ENCODE measurements around the gene PHOSPHO1.
"Not testable (repeated sequence)": the region's sequence is repeated elsewhere in the genome, so short reads cannot be mapped to it uniquely, and the experiment has no call there.

PHOSPHO1 gene

GRCh38 chr17:49230636-49231562, at the start of gene PHOSPHO1:
TSS of gene PHOSPHO1 (minus strand) at chr17:49230787. CDS start at chr17:49226691, 4,096 bp downstream.
- in situ Hi-C loops (cut with MboI; ENCODE audit: low sequenced_read_pairs) = no loop called here

DNA sequence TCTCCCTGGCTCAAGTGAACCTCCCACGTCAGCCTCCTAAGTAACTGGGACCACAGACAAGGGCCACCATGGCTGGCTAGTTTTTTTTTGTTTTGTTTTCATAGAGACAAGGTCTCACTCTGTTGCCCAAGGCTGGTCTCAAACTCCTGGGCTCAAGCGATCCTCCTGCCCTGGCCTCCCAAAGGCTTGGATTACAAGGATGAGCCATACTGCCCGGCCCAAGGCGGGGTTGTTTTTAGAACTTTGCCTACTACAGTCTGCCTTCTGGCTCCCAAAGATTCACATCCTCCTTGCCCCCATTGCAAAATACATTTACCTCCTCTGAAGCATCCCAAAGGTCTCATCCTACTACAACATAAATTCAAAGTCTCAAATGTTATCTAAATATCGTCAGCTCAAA, 49.5 kb upstream of the PHOSPHO1 start:
- in situ Hi-C loops (cut with MboI; ENCODE audit: low sequenced_read_pairs) = no loop called here

DNA sequence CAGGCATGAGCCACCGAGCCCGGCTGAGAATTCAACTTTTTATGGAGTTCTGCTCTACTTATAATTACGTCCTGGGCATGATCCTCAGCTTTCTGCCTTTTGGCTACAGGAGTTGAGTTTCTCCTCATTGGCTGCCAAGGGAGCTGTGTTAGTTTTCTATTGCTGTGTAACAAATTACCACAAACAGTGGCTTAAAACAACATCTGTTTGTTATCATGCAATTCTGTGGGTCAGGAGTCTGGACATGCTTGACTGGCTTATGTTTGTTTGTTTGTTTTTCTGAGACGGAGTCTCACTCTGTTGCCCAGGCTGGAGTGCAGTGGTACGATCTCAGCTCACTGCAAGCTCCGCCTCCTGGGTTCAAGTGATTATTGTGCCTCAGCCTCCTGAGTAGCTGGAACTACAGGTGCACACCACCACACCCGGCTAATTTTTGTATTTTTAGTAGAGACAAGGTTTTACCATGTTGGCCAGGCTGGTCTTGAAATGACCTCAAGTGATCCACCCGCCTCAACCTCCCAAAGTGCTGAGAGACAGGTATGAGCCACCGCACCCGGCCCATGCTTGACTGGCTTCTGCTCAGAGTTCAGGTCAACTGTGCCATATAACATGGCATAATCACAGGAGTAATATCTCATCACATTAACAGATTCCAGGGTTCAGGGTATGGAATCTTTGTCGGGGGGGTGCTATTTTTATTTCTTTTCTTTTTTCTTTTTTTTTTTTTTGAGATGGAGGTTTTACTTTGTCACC, 48.9 kb upstream of the PHOSPHO1 start:
- in situ Hi-C loops (cut with MboI; ENCODE audit: low sequenced_read_pairs) = not testable (repeated sequence)

DNA sequence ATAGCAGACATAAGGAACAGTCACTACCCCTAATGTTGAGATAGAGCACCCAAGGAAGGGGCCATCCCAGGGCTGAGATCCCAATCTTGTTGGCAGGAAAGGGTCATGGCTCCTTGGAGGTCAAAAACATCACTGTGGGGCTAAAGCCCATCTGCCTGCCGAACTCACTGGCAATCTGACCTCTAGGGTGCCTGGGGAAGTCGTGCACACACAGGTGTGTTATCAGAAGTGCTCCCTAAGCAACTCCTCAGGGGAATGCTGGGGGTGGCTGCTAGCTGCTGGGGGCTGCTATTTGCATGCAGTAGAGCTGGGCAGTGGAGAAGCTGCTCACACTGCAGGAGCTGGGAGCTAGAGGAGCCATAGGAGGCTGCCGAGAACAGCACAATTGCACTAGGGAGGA, 47.5 kb upstream of the PHOSPHO1 start:
- in situ Hi-C loops (cut with MboI; ENCODE audit: low sequenced_read_pairs) = no loop called here

DNA sequence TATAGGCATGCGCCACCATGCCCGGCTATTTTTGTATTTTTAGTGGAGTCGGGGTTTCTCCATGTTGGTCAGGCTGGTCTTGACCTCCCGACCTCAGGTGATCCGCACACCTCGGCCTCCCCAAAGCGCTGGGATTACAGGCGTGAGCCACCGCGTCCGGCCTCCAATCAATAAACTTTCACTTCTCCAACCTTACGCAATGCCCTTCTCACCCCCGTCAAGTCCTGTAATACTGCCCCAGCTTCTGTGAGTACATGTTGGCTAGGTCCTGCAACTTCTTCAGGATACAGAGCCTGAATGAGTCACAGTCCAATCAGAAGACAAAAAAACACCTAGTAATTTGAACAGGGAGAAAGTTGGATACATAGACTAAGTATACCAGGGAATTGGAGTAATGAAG, 47.1 kb upstream of the PHOSPHO1 start:
- in situ Hi-C loops (cut with MboI; ENCODE audit: low sequenced_read_pairs) = no loop called here

DNA sequence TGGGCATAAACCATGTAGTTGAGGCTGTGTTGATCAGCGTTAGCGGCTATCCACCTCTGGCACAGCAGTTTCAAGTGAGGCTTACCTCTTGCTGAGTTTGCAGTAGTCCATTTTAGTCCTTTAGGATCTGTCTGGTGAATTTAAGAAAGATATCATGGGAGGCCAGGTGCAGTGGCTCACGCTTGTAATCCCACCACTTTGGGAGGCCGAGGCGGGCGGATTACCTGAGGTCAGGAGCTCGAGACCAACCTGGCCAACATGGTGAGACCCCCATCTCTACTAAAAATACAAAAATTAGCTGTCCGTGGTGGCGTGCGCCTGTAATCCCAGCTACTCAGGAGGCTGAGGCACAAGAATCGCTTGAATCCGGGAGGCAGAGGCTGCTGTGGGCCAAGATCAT, 45.4 kb upstream of the PHOSPHO1 start:
- in situ Hi-C loops (cut with MboI; ENCODE audit: low sequenced_read_pairs) = not testable (repeated sequence)

- in situ Hi-C loops (cut with MboI; ENCODE audit: low sequenced_read_pairs) = no loop called here
These were observed 38.8 kb upstream of the PHOSPHO1 start for GRCh38 chr17:49269356-49269755.

- in situ Hi-C loops (cut with MboI; ENCODE audit: low sequenced_read_pairs) = no loop called here
These were observed 37.3 kb upstream of the PHOSPHO1 start for GRCh38 chr17:49267912-49268311.

DNA sequence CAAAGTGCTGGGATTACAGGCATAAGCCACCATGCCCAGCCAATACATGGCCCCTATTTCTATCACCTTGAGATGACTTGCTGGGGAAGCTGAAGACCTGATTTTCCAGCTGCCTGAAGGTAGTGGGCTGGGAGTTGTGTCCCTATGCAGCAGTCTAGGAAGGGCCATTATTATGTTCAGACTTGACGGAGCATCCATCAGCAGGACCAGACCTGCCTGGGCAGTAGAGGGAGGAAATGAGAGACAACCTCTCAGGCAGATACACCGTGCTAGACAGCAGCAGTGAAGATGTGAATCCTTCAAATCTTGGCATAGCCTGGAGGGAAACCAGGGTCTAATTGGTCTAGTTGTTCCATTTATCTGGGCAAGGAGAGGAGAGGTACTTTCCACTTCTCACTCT, 35.6 kb upstream of the PHOSPHO1 start:
- in situ Hi-C loops (cut with MboI; ENCODE audit: low sequenced_read_pairs) = no loop called here

DNA sequence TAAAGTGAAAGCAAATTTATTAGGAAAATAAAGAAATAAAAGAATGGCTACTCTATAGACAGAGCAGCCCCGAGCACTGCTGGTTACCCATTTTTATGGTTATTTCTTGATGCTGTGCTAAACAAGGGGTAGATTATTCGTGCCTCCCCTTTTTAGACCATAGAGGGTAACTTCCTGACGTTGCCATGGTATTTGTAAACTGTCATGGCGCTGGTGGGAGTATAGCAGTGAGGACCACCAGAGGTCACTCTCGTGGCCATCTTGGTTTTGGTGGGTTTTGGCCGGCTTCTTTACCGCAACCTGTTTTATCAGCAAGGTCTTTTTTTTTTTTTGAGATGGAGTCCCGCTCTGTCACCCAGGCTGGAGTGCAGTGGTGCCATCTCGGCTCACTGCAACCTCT, 31.0 kb upstream of the PHOSPHO1 start:
- in situ Hi-C loops (cut with MboI; ENCODE audit: low sequenced_read_pairs) = not testable (repeated sequence)

DNA sequence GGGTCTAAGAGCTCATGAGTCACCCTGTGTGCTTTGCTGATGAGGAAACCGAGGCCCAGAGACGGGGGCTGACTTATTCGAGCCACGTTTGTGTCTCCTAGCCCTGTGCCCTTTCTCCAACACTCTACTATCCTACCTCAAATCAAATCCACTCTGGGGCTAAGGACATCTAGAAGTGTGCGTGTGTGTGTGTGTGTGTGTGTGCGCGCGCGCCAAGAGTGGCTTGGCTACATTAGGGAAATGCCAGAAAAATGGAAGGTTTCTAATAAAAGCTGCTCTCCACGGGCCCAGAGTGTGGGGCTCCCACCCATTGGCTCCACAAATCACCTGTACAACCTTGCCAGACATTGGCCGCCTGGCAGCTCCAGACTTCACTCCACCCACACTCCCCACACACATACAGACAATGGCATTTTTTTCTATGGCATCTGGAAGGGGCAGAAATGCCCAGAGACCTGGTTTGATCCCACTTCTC, 30.3 kb upstream of the PHOSPHO1 start:
- in situ Hi-C loops (cut with MboI; ENCODE audit: low sequenced_read_pairs) = no loop called here

GRCh38 chr17:49260011-49260816, 29.6 kb upstream of the PHOSPHO1 start:
- in situ Hi-C loops (cut with MboI; ENCODE audit: low sequenced_read_pairs) = no loop called here

DNA sequence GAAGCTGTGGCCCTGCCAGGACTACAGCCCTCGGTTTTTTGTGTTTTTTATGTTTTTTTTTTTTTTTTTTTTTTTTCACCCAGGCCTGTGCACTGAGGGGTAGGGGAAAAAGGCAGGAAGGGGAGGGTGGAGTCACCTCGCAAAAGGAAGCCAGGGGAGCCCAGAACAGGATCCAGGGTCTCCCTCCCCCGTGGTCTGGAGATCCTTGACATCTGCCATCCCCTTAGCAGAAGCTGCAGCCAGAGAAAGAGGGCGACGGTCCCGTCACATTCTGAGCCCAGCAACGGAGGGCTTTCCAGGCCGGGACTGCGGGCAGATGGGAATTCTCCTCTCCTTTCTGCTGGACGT, 29.1 kb upstream of the PHOSPHO1 start:
- in situ Hi-C loops (cut with MboI; ENCODE audit: low sequenced_read_pairs) = no loop called here

DNA sequence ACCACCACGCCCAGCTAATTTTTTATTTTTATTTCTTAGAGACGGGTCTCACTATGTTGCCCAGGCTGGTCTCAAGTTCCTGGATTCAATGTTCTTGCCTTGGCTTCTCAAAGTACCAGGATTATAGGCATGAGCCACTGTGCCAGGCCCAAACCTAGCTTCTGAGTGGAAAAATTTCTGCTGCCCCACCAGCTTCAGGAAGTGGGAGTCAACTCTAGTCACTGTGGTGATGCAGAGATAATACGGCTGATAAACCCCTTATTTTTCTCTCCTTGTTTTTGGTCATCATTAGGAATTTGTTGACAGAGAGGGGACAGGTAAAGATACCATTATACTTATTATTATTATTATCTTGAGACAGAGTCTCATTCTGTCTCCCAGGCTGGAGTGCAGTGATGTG, 27.8 kb upstream of the PHOSPHO1 start:
- in situ Hi-C loops (cut with MboI; ENCODE audit: low sequenced_read_pairs) = no loop called here

DNA sequence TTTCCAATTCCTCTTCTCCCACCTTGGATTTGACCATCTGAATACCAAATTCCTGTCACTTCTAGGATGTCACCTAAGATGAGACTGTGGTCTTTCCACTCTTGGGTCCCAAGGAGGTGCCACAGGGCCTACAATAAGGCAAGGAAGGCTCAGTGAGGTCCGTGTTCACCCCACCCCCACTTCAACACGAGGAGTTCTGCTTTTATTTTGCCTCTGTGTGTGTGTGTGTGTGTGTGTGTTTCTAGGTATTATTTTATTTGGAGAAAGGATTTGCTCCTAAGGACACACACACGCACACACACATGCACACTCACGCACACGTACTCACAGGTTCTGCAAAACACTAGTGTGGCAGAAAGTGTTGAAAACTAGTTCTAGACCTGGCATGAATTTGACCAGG, 24.5 kb upstream of the PHOSPHO1 start:
- in situ Hi-C loops (cut with MboI; ENCODE audit: low sequenced_read_pairs) = no loop called here

DNA sequence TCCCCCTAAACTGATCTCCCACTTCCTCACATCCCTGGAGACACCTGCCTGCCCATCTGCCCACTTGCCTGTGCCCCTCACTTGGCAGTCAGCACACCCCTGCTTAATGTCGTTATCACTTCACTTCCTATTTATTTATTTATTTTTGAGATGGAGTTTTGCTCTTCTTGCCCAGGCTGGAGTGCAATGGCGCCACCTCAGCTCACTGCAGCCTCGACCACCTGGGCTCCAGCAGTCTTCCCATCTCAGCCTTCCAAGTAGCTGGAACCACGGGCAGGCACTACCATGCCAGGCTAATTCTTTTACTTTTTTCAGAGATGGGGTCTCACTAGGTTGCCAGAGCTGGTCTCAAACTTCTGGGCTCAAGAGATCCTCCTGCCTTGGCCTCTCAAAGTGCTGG, 23.5 kb upstream of the PHOSPHO1 start:
- in situ Hi-C loops (cut with MboI; ENCODE audit: low sequenced_read_pairs) = no loop called here

GRCh38 chr17:49252148-49252695, 21.6 kb upstream of the PHOSPHO1 start:
- in situ Hi-C loops (cut with MboI; ENCODE audit: low sequenced_read_pairs) = no loop called here

GRCh38 chr17:49249890-49250522, 19.4 kb upstream of the PHOSPHO1 start:
- in situ Hi-C loops (cut with MboI; ENCODE audit: low sequenced_read_pairs) = no loop called here

DNA sequence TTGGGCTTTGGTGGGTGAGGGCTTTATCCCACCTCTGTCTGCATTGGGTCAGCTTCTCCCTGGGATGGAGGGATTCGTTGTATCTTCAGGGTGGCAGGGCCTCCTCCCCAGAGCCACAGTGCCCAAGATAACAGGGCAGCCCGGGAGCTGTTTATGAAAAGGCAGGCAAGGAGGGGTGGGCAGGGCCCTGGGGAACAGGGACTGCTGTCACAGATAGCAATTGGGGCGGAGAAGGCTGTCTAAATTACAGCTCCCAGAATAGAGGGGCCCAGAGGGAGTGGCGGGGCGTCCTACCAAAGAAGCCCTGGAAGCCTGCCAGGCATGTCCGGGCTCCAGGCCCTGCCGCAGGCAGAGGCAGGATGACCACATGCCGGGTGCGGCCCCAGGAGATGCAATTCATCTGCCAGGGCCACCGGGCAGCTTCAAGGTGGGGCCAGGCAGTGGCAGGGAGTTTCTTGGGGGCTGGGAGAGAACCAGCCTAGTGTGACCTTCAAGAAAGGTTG, 18.8 kb upstream of the PHOSPHO1 start:
- in situ Hi-C loops (cut with MboI; ENCODE audit: low sequenced_read_pairs) = no loop called here

DNA sequence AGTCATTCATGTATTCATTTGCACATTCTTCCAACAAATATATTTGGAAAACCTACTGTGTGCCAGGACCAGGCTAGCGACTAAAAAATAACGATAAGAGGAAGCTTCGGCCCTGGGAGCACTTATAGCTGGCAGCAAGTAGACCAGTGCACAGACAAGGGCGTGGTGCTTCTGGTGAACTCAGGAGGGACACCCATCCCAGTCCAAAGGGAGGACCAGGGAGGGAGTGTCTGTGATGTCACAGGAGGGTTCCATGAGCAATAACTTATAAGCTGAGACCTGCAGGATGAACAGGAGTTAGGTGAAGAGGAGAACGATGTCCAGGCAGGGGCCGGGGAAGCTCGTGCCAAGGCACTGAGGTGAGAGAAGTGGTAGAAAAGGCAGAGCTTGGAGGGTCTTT, 17.4 kb upstream of the PHOSPHO1 start:
- in situ Hi-C loops (cut with MboI; ENCODE audit: low sequenced_read_pairs) = no loop called here

Data from hTERT RPE-1 (cell line).